GM12878 (cell line): ENCODE results near the gene PIP4K2A. TPM values are rescaled to one million over a fixed set of nuclear protein-coding genes. Genes with fewer than 3 reads are reported as not detected.

Experiments used
- BACH1 ChIP-seq: fragments of 450-650 bp; IDR thresholded peaks from 2 replicates; pipeline ENCODE4 v1.6.1; 2017; ENCODE audit warnings: mild to moderate bottlenecking, borderline replicate concordance
- BCL11A ChIP-seq: IDR thresholded peaks from 2 replicates; pipeline ENCODE4 v1.6.1; 2011; ENCODE audit warnings: low read depth, low read length
- CBX3 ChIP-seq: fragments of 200-600 bp; sonication (generic); IDR thresholded peaks from 2 replicates; pipeline ENCODE4 v1.6.1; 2016; ENCODE audit warnings: low read depth, borderline replicate concordance
- CREM ChIP-seq: IDR thresholded peaks from 2 replicates; pipeline ENCODE4 v1.6.1; 2014; ENCODE audit warnings: antibody characterized with exemption, low read depth
- JUNB ChIP-seq: IDR thresholded peaks from 2 replicates; pipeline ENCODE4 v1.6.1; 2016; ENCODE audit warnings: antibody characterized with exemption, mild to moderate bottlenecking
- JUND ChIP-seq: IDR thresholded peaks from 2 replicates; pipeline ENCODE4 v1.6.1; 2012; ENCODE audit warnings: low read depth, mild to moderate bottlenecking, low read length, improper control_type of control experiment, moderate library complexity
- KAT2A ChIP-seq: conservative IDR thresholded peaks from 2 replicates; pipeline ENCODE4 v1.6.1; 2011; ENCODE audit warnings: low read depth, low read length; ENCODE audit not compliant: control insufficient read depth
- KDM1A ChIP-seq: fragments of 200-600 bp; sonication (generic); IDR thresholded peaks from 2 replicates; pipeline ENCODE4 v1.6.1; 2016; ENCODE audit warnings: borderline replicate concordance
- NFXL1 ChIP-seq: fragments of 450-650 bp; IDR thresholded peaks from 2 replicates; pipeline ENCODE4 v1.6.1; 2017; ENCODE audit warnings: antibody characterized with exemption, mild to moderate bottlenecking, borderline replicate concordance
- NR2C2 ChIP-seq: IDR thresholded peaks from 2 replicates; pipeline ENCODE4 v1.6.1; 2011; ENCODE audit warnings: borderline replicate concordance, low read depth; ENCODE audit not compliant: control insufficient read depth, insufficient read length
- POLR2AphosphoS5 ChIP-seq: IDR thresholded peaks from 2 replicates; pipeline ENCODE4 v1.6.1; 2011; ENCODE audit warnings: mild to moderate bottlenecking, low read length, inconsistent platforms
- RB1 ChIP-seq: fragments of 450-650 bp; formaldehyde crosslinking; IDR thresholded peaks from 2 replicates; pipeline ENCODE4 v1.6.1; 2017; ENCODE audit warnings: mild to moderate bottlenecking, borderline replicate concordance
- RUNX3 ChIP-seq: IDR thresholded peaks from 2 replicates; pipeline ENCODE4 v1.6.1; 2012; ENCODE audit warnings: low read length, inconsistent platforms
- SIN3A ChIP-seq: IDR thresholded peaks from 2 replicates; pipeline ENCODE4 v1.6.1; 2012; ENCODE audit warnings: low read depth, low read length, improper control_type of control experiment
- SP1 ChIP-seq: IDR thresholded peaks from one replicate; pipeline ENCODE4 v1.6.1; 2011; ENCODE audit warnings: low read depth, low read length
- SPI1 ChIP-seq: IDR thresholded peaks from 2 replicates; pipeline ENCODE4 v1.6.1; 2011; ENCODE audit warnings: low read depth, mild to moderate bottlenecking, low read length, moderate library complexity, borderline replicate concordance; ENCODE audit not compliant: insufficient read depth
- SRF ChIP-seq, 2 experiments: IDR thresholded peaks; 2 replicates each; pipeline ENCODE4 v1.6.1; 2011; ENCODE audit warnings: low read depth in 2 of 2, low read length in 2 of 2, mild to moderate bottlenecking in 1 of 2, moderate library complexity in 1 of 2
- STAT1 ChIP-seq: fragments of 450-650 bp; conservative IDR thresholded peaks from 2 replicates; pipeline ENCODE4 v1.6.1; 2014; ENCODE audit warnings: antibody characterized with exemption, mild to moderate bottlenecking
- TARDBP ChIP-seq: IDR thresholded peaks from 2 replicates; pipeline ENCODE4 v1.6.1; 2016; ENCODE audit warnings: borderline replicate concordance
- YBX1 ChIP-seq: fragments of 450-650 bp; IDR thresholded peaks from 2 replicates; pipeline ENCODE4 v1.6.1; 2016; ENCODE audit warnings: antibody characterized with exemption
- ZZZ3 ChIP-seq: IDR thresholded peaks from 2 replicates; pipeline ENCODE4 v1.6.1; 2011; ENCODE audit warnings: low read depth; ENCODE audit not compliant: control insufficient read depth, insufficient read length
- polyA plus RNA-seq, 11 experiments: library from polyadenylated mRNA; depleted of rRNA in 4 of 11; unstranded in 6 of 11; stranded (reverse) in 5 of 11; fragments of >200 nt; fragmentation: Nextera tagmentation in 4 of 11; fragmentation: Illumina TruSeq in 1 of 11; extraction: Ambion mirVana in 4 of 11; extraction: Trizol in 1 of 11; gene quantifications; 1 replicate in 1 of 11; 2 replicates in 10 of 11; pipeline versions ENCODE4 v1.2.1 to v1.2.3, GENCODE V29; 2011 to 2016; ENCODE audit warnings: inconsistent platforms in 2 of 11, missing spikeins in 2 of 11, low read depth in 1 of 11
- total RNA-seq, 4 experiments: library from RNA; depleted of rRNA in 3 of 4; stranded (reverse); fragments of >200 nt in 3 of 4; fragmentation: Illumina TruSeq in 1 of 4; extraction: Trizol in 1 of 4; gene quantifications; 2 replicates each; pipeline versions ENCODE4 v1.2.1 to v1.2.3, GENCODE V29; 2013 to 2021
- TF ChIP-seq, protein P1 (sequence below): fragments of 450-650 bp; IDR thresholded peaks from 2 replicates; pipeline ENCODE4 v1.6.1; 2017; ENCODE audit warnings: mild to moderate bottlenecking, moderate library complexity
- TF ChIP-seq, protein P2 (sequence below): IDR thresholded peaks from 2 replicates; pipeline ENCODE4 v1.6.1; 2012; ENCODE audit warnings: low read depth, low read length, improper control_type of control experiment
- TF ChIP-seq, protein P3 (sequence below): fragments of 450-650 bp; IDR thresholded peaks from 2 replicates; pipeline ENCODE4 v1.6.1; 2017; ENCODE audit warnings: borderline replicate concordance
- TF ChIP-seq, protein P4 (sequence below): IDR thresholded peaks from 2 replicates; pipeline ENCODE4 v1.6.1; 2011; ENCODE audit warnings: low read depth, low read length, improper control_type of control experiment, borderline replicate concordance

Gene PIP4K2A
- total and polyA plus RNA-seq, 10 of the 15 experiments (the other 5 are each of a cell fraction or from before 2014, with no cell fraction given), result 54.3 to 139 (median 84.4) TPM

DNA sequence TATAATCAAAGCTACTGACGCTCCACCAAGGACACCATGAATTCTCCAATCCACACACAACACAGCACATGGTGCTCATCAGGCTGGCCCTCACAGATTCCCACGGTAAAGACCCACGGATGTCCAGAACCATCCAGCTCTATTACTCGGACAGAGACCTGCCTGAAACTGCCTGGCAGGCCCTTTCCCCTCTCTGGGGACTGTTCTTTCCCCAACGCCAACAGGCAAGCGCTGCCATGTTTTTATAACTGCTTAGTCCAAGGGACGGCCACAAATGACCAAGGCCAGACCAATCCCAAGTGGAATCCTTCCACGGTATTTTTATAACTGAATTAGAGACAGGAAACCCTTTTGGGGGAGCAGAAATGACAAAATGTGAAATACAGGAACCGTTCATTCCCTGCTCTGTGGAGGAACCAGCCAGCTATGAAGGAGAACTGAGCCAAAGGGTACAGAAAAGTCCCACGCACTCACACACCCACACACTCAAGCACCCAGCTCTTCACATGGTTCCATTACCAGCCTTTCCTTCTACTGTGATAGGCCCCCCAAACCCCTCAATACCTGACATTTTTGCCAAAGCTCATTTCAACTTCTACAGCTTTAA lies 4.1 kb downstream of the PIP4K2A start (continued):
- peak; percentile 54 for TF ChIP-seq RUNX3
- no peak for TF ChIP-seq YBX1
- TF ChIP-seq BACH1, result peak; percentile 38; the same call in 1 of the 2 replicates
- no peak for TF ChIP-seq JUND
- no peak for TF ChIP-seq KAT2A
- no peak for TF ChIP-seq RB1
- TF ChIP-seq KDM1A, result no peak
- TF ChIP-seq, protein P1, sequence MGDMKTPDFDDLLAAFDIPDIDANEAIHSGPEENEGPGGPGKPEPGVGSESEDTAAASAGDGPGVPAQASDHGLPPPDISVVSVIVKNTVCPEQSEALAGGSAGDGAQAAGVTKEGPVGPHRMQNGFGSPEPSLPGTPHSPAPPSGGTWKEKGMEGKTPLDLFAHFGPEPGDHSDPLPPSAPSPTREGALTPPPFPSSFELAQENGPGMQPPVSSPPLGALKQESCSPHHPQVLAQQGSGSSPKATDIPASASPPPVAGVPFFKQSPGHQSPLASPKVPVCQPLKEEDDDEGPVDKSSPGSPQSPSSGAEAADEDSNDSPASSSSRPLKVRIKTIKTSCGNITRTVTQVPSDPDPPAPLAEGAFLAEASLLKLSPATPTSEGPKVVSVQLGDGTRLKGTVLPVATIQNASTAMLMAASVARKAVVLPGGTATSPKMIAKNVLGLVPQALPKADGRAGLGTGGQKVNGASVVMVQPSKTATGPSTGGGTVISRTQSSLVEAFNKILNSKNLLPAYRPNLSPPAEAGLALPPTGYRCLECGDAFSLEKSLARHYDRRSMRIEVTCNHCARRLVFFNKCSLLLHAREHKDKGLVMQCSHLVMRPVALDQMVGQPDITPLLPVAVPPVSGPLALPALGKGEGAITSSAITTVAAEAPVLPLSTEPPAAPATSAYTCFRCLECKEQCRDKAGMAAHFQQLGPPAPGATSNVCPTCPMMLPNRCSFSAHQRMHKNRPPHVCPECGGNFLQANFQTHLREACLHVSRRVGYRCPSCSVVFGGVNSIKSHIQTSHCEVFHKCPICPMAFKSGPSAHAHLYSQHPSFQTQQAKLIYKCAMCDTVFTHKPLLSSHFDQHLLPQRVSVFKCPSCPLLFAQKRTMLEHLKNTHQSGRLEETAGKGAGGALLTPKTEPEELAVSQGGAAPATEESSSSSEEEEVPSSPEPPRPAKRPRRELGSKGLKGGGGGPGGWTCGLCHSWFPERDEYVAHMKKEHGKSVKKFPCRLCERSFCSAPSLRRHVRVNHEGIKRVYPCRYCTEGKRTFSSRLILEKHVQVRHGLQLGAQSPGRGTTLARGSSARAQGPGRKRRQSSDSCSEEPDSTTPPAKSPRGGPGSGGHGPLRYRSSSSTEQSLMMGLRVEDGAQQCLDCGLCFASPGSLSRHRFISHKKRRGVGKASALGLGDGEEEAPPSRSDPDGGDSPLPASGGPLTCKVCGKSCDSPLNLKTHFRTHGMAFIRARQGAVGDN, result peak; percentile 63; the same call in 1 of the 2 replicates
- TF ChIP-seq CBX3, result no peak
- no peak for TF ChIP-seq NFXL1
- TF ChIP-seq SP1, result no peak
- TF ChIP-seq, protein P2, sequence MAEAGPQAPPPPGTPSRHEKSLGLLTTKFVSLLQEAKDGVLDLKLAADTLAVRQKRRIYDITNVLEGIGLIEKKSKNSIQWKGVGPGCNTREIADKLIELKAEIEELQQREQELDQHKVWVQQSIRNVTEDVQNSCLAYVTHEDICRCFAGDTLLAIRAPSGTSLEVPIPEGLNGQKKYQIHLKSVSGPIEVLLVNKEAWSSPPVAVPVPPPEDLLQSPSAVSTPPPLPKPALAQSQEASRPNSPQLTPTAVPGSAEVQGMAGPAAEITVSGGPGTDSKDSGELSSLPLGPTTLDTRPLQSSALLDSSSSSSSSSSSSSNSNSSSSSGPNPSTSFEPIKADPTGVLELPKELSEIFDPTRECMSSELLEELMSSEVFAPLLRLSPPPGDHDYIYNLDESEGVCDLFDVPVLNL, result no peak
- TF ChIP-seq JUNB, result no peak
- no peak for TF ChIP-seq SRF (IDR thresholded peaks at IDR 0.05; ENCODE audit: low read depth in 2 of 2, low read length in 2 of 2)
- TF ChIP-seq, protein P3, sequence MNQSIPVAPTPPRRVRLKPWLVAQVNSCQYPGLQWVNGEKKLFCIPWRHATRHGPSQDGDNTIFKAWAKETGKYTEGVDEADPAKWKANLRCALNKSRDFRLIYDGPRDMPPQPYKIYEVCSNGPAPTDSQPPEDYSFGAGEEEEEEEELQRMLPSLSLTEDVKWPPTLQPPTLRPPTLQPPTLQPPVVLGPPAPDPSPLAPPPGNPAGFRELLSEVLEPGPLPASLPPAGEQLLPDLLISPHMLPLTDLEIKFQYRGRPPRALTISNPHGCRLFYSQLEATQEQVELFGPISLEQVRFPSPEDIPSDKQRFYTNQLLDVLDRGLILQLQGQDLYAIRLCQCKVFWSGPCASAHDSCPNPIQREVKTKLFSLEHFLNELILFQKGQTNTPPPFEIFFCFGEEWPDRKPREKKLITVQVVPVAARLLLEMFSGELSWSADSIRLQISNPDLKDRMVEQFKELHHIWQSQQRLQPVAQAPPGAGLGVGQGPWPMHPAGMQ, result no peak
- 0 out of 2 replicates have a peak, but pooled peaks have one; percentile 32 for TF ChIP-seq BCL11A
- TF ChIP-seq TARDBP, result no peak
- TF ChIP-seq, protein P4, sequence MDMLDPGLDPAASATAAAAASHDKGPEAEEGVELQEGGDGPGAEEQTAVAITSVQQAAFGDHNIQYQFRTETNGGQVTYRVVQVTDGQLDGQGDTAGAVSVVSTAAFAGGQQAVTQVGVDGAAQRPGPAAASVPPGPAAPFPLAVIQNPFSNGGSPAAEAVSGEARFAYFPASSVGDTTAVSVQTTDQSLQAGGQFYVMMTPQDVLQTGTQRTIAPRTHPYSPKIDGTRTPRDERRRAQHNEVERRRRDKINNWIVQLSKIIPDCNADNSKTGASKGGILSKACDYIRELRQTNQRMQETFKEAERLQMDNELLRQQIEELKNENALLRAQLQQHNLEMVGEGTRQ, result no peak
- TF ChIP-seq POLR2AphosphoS5, result 0 out of 2 replicates have a peak, but pooled peaks have one; percentile 33
- TF ChIP-seq ZZZ3, result no peak
- no peak for TF ChIP-seq CREM
- TF ChIP-seq SIN3A, result 0 out of 2 replicates have a peak, but pooled peaks have one; percentile 43
- TF ChIP-seq NR2C2, result no peak
- peak; percentile 82 for TF ChIP-seq SPI1
- no peak for TF ChIP-seq STAT1
